ENCODE measurements around the gene NARS2. TPM values are rescaled to one million over a fixed set of nuclear protein-coding genes. Genes with fewer than 3 reads are reported as not detected.

Gene NARS2
- total and polyA plus RNA-seq, 9 of the 15 experiments (the other 6 are each of a cell fraction or from before 2014, with no cell fraction given) = 26.8 to 48.0 (median 34.2) TPM

DNA sequence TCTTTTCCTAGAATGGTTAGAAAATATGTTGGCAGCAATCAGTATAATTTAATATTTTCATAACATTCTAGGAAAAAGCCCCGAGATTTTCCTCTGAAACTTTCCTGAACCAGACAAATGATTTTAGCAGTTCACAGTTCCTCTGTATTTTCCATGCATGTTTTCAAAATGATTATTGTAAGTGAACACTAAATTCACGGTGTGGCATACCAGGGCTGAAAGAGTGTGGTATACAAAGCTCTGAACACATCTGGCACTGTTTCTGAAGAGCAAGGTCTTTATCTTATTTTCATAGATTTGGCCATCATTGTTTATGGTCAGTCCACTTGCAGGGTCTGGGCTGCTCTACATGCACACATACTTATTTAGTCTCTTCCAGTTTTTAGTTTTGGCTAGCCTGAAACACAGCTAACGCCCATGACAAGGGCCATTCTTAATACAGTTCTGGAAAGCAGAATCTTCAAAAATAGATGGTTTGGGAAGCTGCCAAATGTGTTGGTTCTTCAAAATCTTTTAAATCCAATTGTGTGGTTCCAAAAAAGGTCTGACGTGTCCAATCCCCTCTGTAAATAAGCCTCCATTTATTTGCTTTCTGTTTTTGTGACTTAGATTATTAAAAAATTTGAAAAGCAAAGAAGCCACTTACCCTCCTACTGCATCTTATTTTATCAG, 149.1 kb downstream of the NARS2 start:
- intact Hi-C loops (cut with micrococcal nuclease) = no loop called here
- ATAC-seq = no peak
- 83% methylated on average over 4 of the region's 4 CpGs for WGBS (ENCODE audit: insufficient coverage, low coverage, missing lambda C conversion rate)
- in situ Hi-C loops (cut with MboI) = no loop called here
- H3K4me3 ChIP-seq = no peak overlapping the region
- TF ChIP-seq, protein P1, sequence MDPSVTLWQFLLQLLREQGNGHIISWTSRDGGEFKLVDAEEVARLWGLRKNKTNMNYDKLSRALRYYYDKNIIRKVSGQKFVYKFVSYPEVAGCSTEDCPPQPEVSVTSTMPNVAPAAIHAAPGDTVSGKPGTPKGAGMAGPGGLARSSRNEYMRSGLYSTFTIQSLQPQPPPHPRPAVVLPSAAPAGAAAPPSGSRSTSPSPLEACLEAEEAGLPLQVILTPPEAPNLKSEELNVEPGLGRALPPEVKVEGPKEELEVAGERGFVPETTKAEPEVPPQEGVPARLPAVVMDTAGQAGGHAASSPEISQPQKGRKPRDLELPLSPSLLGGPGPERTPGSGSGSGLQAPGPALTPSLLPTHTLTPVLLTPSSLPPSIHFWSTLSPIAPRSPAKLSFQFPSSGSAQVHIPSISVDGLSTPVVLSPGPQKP (CRISPR knock-in tag; IDR thresholded peaks at IDR 0.05) = no peak
- TF ChIP-seq NCOA4 (IDR thresholded peaks at IDR 0.05; ENCODE audit: partially characterized antibody) (no peak), COPS2 (conservative IDR thresholded peaks at IDR 0.05) (no peak), KAT8 (IDR thresholded peaks at IDR 0.05; ENCODE audit: low read depth) (no peak), EP300 (IDR thresholded peaks at IDR 0.05; ENCODE audit: low read length) (no peak), OTX1 (CRISPR knock-in tag; IDR thresholded peaks at IDR 0.05) (no peak), SLC30A9 (CRISPR knock-in tag; IDR thresholded peaks at IDR 0.05) (no peak), FOXA1 (IDR thresholded peaks at IDR 0.05; ENCODE audit: borderline replicate concordance) (no peak), ZNF699 (CRISPR knock-in tag; IDR thresholded peaks at IDR 0.05; ENCODE audit: insufficient replicate concordance) (no peak), KDM5B (IDR thresholded peaks at IDR 0.05; ENCODE audit: insufficient replicate concordance, low read depth, low read length) (no peak), SUPT5H (IDR thresholded peaks at IDR 0.05) (no peak)
- no peaks in the 10 kb centered on the region for H3K9me3 ChIP-seq (replicated peaks; ENCODE audit: control insufficient read depth, insufficient read depth, low read depth, low read length)
- H3K9me1 ChIP-seq (ENCODE audit: control insufficient read depth, insufficient read depth, low read length) = no peaks in the 10 kb centered on the region
- no peak overlapping the region for H3K27ac ChIP-seq (ENCODE audit: extremely low read depth, low read depth, low read length)
- ChIA-PET POLR2A (interaction anchor here (0.6 to 1.2 kb wide), 2 partner anchors 33 to 120 kb away, joined by 3 to 4 read pairs; no protein-coding TSS in a partner anchor), CTCF (ENCODE audit: low intra/inter-chr PET ratio) (no interaction called here)
- H4K20me1 ChIP-seq (replicated peaks; ENCODE audit: control insufficient read depth, insufficient read depth, low read length) = no peaks in the 10 kb centered on the region
- DNase-seq (ENCODE audit: extremely low read depth in 1 of 4, low spot score in 3 of 4) = no peak
- no TSS peak for BruUV-seq (replicated peaks)
- H3K4me1 ChIP-seq (replicated peaks in 1 of 2; ENCODE audit: control insufficient read depth in 2 of 2, insufficient read depth in 2 of 2, low read length in 2 of 2) = peaks cover 16 to 51% of the 10 kb centered on the region in 2 experiments; a peak in 4 of 5 replicates
- H3K27me3 ChIP-seq (ENCODE audit: control insufficient read depth in 2 of 2, insufficient read depth in 2 of 2, low read length in 2 of 2) = no peaks in the 10 kb centered on the region
- no peak overlapping the region for H3K9ac ChIP-seq (ENCODE audit: insufficient read depth in 1 of 2, low read depth in 2 of 2, low read length in 2 of 2)
- H3K79me2 ChIP-seq (ENCODE audit: control insufficient read depth, insufficient read depth, low read length) = no peaks in the 10 kb centered on the region
- no peak overlapping the region for H3K4me2 ChIP-seq (ENCODE audit: insufficient read depth, low read length)
- no peak for FAIRE-seq
- no peak overlapping the region for H2AFZ ChIP-seq (ENCODE audit: low read depth, low read length)
- H3K36me3 ChIP-seq (ENCODE audit: control insufficient read depth, insufficient read depth, low read length) = no peaks in the 10 kb centered on the region; the same call in 2 of the 3 replicates

Measured in K562 (cell line).